SK-N-SH (cell line): Measurements from ENCODE around the gene FAM229A.

Experiments used
- EP300 ChIP-seq, 2 experiments: IDR thresholded peaks; 2 replicates each; pipeline versions ENCODE4 v1.4.0 to v1.6.1; 2012; ENCODE audit warnings: borderline replicate concordance in 1 of 2, low read depth in 1 of 2, low read length in 1 of 2
- FOXM1 ChIP-seq: IDR thresholded peaks from 2 replicates; pipeline ENCODE4 v1.4.0; 2012; ENCODE audit warnings: low read depth, mild to moderate bottlenecking
- GABPA ChIP-seq: IDR thresholded peaks from 2 replicates; pipeline ENCODE4 v1.4.0; 2012; ENCODE audit warnings: low read depth, mild to moderate bottlenecking
- GATA2 ChIP-seq: sonication (generic); formaldehyde crosslinking; IDR thresholded peaks from 2 replicates; pipeline ENCODE4 v1.5.0; 2020; ENCODE audit warnings: mild to moderate bottlenecking, missing genetic modification reagents
- MAX ChIP-seq: IDR thresholded peaks from 2 replicates; pipeline ENCODE4 v1.4.0; 2012; ENCODE audit warnings: low read depth
- MXI1 ChIP-seq: IDR thresholded peaks from 2 replicates; pipeline ENCODE4 v1.6.1; 2012; ENCODE audit warnings: mild to moderate bottlenecking, low read depth, low read length, improper control_type of control experiment
- POLR2AphosphoS5 ChIP-seq: IDR thresholded peaks from 2 replicates; pipeline ENCODE4 v1.6.1; 2012; ENCODE audit warnings: low read depth, low read length
- REST ChIP-seq: IDR thresholded peaks from 2 replicates; pipeline ENCODE4 v1.6.1; 2012; ENCODE audit warnings: mild to moderate bottlenecking, low read depth, low read length, moderate library complexity
- SIN3A ChIP-seq: IDR thresholded peaks from 2 replicates; pipeline ENCODE4 v1.6.1; 2012; ENCODE audit warnings: low read depth, mild to moderate bottlenecking, low read length, moderate library complexity, borderline replicate concordance
- TCF12 ChIP-seq: IDR thresholded peaks from 2 replicates; pipeline ENCODE4 v1.4.0; 2012
- TF ChIP-seq, protein P1 (sequence below): fragments of 200-600 bp; sonication (generic); IDR thresholded peaks from 2 replicates; pipeline ENCODE4 v1.6.1; 2017; ENCODE audit warnings: antibody characterized with exemption, mild to moderate bottlenecking, moderate library complexity
- TF ChIP-seq, protein P2 (sequence below): fragments of 150-350 bp; IDR thresholded peaks from 2 replicates; pipeline ENCODE4 v1.6.1; 2017; ENCODE audit warnings: antibody characterized with exemption, low read length, low read depth, borderline replicate concordance
- TF ChIP-seq, protein P3 (sequence below): IDR thresholded peaks from 2 replicates; pipeline ENCODE4; 2012

- TF ChIP-seq EP300 (IDR thresholded peaks at IDR 0.05; ENCODE audit: borderline replicate concordance in 1 of 2, low read depth in 1 of 2, low read length in 1 of 2) (no peak), POLR2AphosphoS5 (no peak), MXI1 (no peak), GATA2 (no peak), TCF12 (no peak), REST (no peak), SIN3A (no peak), GABPA (no peak), FOXM1 (no peak), MAX (no peak)
- TF ChIP-seq, protein P1, sequence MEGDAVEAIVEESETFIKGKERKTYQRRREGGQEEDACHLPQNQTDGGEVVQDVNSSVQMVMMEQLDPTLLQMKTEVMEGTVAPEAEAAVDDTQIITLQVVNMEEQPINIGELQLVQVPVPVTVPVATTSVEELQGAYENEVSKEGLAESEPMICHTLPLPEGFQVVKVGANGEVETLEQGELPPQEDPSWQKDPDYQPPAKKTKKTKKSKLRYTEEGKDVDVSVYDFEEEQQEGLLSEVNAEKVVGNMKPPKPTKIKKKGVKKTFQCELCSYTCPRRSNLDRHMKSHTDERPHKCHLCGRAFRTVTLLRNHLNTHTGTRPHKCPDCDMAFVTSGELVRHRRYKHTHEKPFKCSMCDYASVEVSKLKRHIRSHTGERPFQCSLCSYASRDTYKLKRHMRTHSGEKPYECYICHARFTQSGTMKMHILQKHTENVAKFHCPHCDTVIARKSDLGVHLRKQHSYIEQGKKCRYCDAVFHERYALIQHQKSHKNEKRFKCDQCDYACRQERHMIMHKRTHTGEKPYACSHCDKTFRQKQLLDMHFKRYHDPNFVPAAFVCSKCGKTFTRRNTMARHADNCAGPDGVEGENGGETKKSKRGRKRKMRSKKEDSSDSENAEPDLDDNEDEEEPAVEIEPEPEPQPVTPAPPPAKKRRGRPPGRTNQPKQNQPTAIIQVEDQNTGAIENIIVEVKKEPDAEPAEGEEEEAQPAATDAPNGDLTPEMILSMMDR = no peak
- TF ChIP-seq, protein P2, sequence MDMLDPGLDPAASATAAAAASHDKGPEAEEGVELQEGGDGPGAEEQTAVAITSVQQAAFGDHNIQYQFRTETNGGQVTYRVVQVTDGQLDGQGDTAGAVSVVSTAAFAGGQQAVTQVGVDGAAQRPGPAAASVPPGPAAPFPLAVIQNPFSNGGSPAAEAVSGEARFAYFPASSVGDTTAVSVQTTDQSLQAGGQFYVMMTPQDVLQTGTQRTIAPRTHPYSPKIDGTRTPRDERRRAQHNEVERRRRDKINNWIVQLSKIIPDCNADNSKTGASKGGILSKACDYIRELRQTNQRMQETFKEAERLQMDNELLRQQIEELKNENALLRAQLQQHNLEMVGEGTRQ = no peak
- TF ChIP-seq, protein P3, sequence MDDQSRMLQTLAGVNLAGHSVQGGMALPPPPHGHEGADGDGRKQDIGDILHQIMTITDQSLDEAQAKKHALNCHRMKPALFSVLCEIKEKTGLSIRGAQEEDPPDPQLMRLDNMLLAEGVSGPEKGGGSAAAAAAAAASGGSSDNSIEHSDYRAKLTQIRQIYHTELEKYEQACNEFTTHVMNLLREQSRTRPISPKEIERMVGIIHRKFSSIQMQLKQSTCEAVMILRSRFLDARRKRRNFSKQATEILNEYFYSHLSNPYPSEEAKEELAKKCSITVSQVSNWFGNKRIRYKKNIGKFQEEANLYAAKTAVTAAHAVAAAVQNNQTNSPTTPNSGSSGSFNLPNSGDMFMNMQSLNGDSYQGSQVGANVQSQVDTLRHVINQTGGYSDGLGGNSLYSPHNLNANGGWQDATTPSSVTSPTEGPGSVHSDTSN = no peak
Measured at GRCh38 chr1:32393136-32393535, 30.9 kb upstream of the FAM229A start.
